ENCODE data around the gene MFN2.
"Not testable (repeated sequence)": the region's sequence is repeated elsewhere in the genome, so short reads cannot be mapped to it uniquely, and the experiment has no call there.

The MFN2 gene

GRCh38 chr1:12034381-12034801 lies 54.1 kb downstream of the MFN2 start:
- no peak for TF ChIP-seq CTCF (conservative IDR thresholded peaks at IDR 0.05; ENCODE audit: low read depth)
- no peak overlapping the region for H3K27ac ChIP-seq
- CTCF ChIA-PET = no interaction called here
- POLR2A ChIA-PET (ENCODE audit: low non-redundant PET) = no interaction called here
- DNase-seq (ENCODE audit: low spot score) = no peak

- H3K27ac ChIP-seq = no peak overlapping the region
- no peak for TF ChIP-seq CTCF (conservative IDR thresholded peaks at IDR 0.05; ENCODE audit: low read depth)
- ChIA-PET POLR2A (ENCODE audit: low non-redundant PET) (no interaction called here), CTCF (no interaction called here)
- no peak for DNase-seq (ENCODE audit: low spot score)
Measured at GRCh38 chr1:12035312-12035711, 55.1 kb downstream of the MFN2 start.

- DNase-seq (ENCODE audit: low spot score) = no peak
- POLR2A ChIA-PET (ENCODE audit: low non-redundant PET) = no interaction called here
- TF ChIP-seq CTCF (conservative IDR thresholded peaks at IDR 0.05; ENCODE audit: low read depth) = no peak
- CTCF ChIA-PET = interaction anchor here (0.6 kb wide), 2 partner anchors 17 to 145 kb away, joined by 3 read pairs; no protein-coding TSS in a partner anchor
- H3K27ac ChIP-seq = no peak overlapping the region
Measured at GRCh38 chr1:12037486-12038355, 57.5 kb downstream of the MFN2 start.

GRCh38 chr1:12038356-12039163 lies 58.3 kb downstream of the MFN2 start:
- ChIA-PET POLR2A (ENCODE audit: low non-redundant PET) (no interaction called here), CTCF (interaction anchor here (0.6 kb wide), 2 partner anchors 16 to 146 kb away, joined by 3 read pairs; no protein-coding TSS in a partner anchor)
- DNase-seq (ENCODE audit: low spot score) = no peak
- H3K27ac ChIP-seq = no peak overlapping the region
- TF ChIP-seq CTCF (conservative IDR thresholded peaks at IDR 0.05; ENCODE audit: low read depth) = no peak

GRCh38 chr1:12039164-12039525 lies 58.9 kb downstream of the MFN2 start:
- TF ChIP-seq CTCF (conservative IDR thresholded peaks at IDR 0.05; ENCODE audit: low read depth) = no peak
- POLR2A ChIA-PET (ENCODE audit: low non-redundant PET) = no interaction called here
- CTCF ChIA-PET = no interaction called here
- H3K27ac ChIP-seq = no peak overlapping the region
- DNase-seq (ENCODE audit: low spot score) = no peak

- POLR2A ChIA-PET (ENCODE audit: low non-redundant PET); DNase-seq (ENCODE audit: low spot score); H3K27ac ChIP-seq: not testable (repeated sequence)
- CTCF ChIA-PET = interaction anchor here (0.6 to 1.1 kb wide), 2 partner anchors 48 to 69 kb away, joined by 3 read pairs; no protein-coding TSS in a partner anchor
Measured at GRCh38 chr1:12039824-12040456, 59.7 kb downstream of the MFN2 start.
